ENCODE results near the gene DNMT1.

The DNMT1 gene

GRCh38 chr19:10146142-10146541, 48.6 kb downstream of the DNMT1 start:
- TF ChIP-seq CTCF (IDR thresholded peaks at IDR 0.05; ENCODE audit: borderline replicate concordance, control extremely low read depth, extremely low read depth, insufficient read depth, missing control alignments): no peak
- in situ Hi-C loops (cut with MboI; ENCODE audit: low sequenced_read_pairs, unreplicated experiment): no loop called here
- DNase-seq (ENCODE audit: low spot score): no peak

DNA sequence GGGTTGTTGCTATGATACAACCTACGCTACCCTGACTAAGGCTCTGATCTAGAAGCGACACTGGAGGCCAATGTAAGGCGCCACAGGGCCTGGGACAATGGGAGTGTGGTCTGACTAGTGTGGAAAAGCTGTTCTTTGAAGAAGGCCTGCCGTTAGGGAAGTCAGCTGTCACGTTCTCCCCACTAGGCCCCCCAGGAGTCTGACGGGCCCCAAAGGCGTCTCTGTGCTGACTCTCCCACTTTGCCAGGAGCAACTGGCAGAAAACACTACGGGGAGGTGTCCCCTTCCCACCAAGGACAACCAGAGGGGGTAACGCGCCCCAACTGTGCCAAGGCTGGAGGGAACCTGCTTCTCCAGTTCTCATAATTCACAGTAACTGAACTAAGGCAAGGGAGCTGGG, 49.7 kb downstream of the DNMT1 start:
- DNase-seq (ENCODE audit: low spot score): no peak
- in situ Hi-C loops (cut with MboI; ENCODE audit: low sequenced_read_pairs, unreplicated experiment): no loop called here
- no peak for TF ChIP-seq CTCF (IDR thresholded peaks at IDR 0.05; ENCODE audit: borderline replicate concordance, control extremely low read depth, extremely low read depth, insufficient read depth, missing control alignments)

- no peak for DNase-seq (ENCODE audit: low spot score)
- TF ChIP-seq CTCF (IDR thresholded peaks at IDR 0.05; ENCODE audit: borderline replicate concordance, control extremely low read depth, extremely low read depth, insufficient read depth, missing control alignments): no peak
- in situ Hi-C loops (cut with MboI; ENCODE audit: low sequenced_read_pairs, unreplicated experiment): no loop called here
Measured at GRCh38 chr19:10144361-10144760, 50.4 kb downstream of the DNMT1 start.

- in situ Hi-C loops (cut with MboI; ENCODE audit: low sequenced_read_pairs, unreplicated experiment): no loop called here
- DNase-seq (ENCODE audit: low spot score): no peak
- no peak for TF ChIP-seq CTCF (IDR thresholded peaks at IDR 0.05; ENCODE audit: borderline replicate concordance, control extremely low read depth, extremely low read depth, insufficient read depth, missing control alignments)
Measured at GRCh38 chr19:10143681-10144080, 51.1 kb downstream of the DNMT1 start.

GRCh38 chr19:10142701-10143375, 51.9 kb downstream of the DNMT1 start:
- DNase-seq (ENCODE audit: low spot score): no peak
- in situ Hi-C loops (cut with MboI; ENCODE audit: low sequenced_read_pairs, unreplicated experiment): no loop called here
- no peak for TF ChIP-seq CTCF (IDR thresholded peaks at IDR 0.05; ENCODE audit: borderline replicate concordance, control extremely low read depth, extremely low read depth, insufficient read depth, missing control alignments)

- in situ Hi-C loops (cut with MboI; ENCODE audit: low sequenced_read_pairs, unreplicated experiment): no loop called here
- no peak for DNase-seq (ENCODE audit: low spot score)
- TF ChIP-seq CTCF (IDR thresholded peaks at IDR 0.05; ENCODE audit: borderline replicate concordance, control extremely low read depth, extremely low read depth, insufficient read depth, missing control alignments): no peak
Measured at GRCh38 chr19:10141973-10142372, 52.8 kb downstream of the DNMT1 start.

Measured in GM13976 (cell line).